Breast epithelium (tissue), 4 donors: ENCODE results near the gene CCDC15. TPM values are rescaled to one million over a fixed set of nuclear protein-coding genes. Genes with fewer than 3 reads are reported as not detected.

Experiments
- DNase-seq, 2 donors: peaks; one replicate each; pipeline ENCODE4 v3.0.0-alpha.2; 2019; ENCODE audit warnings: low spot score in 2 of 2
- H3K27ac ChIP-seq, 2 donors: fragments of 200-600 bp; sonication (generic) in 1 of 2; one replicate each; pipeline ENCODE4 v1.5.1; 2016 to 2019; ENCODE audit warnings: mild to moderate bottlenecking in 1 of 2
- H3K27me3 ChIP-seq, 2 donors: fragments of 200-600 bp; sonication (generic) in 1 of 2; one replicate each; pipeline versions ENCODE4 v1.5.1 to v1.6.0; 2017 to 2019; ENCODE audit warnings: control low read depth in 1 of 2, mild to moderate bottlenecking in 1 of 2
- H3K36me3 ChIP-seq: fragments of 200-600 bp; one replicate; pipeline ENCODE4 v1.5.1; 2019
- H3K4me1 ChIP-seq, 2 donors: fragments of 200-600 bp; sonication (generic); one replicate each; pipeline ENCODE4 v1.5.1; 2016 to 2019; ENCODE audit warnings: control low read depth in 1 of 2
- H3K4me3 ChIP-seq, 3 donors: fragments of 200-600 bp; sonication (generic); 1 replicate in 2 of 3; 2 replicates in 1 of 3; pipeline ENCODE4 v1.5.1; 2016 to 2019; ENCODE audit warnings: mild to moderate bottlenecking in 3 of 3, moderate library complexity in 2 of 3
- H3K9me3 ChIP-seq, 2 donors: fragments of 200-600 bp; sonication (generic) in 1 of 2; one replicate each; pipeline ENCODE4 v1.5.1; 2016 to 2019; ENCODE audit warnings: control low read depth in 1 of 2
- POLR2A ChIP-seq: fragments of 450-650 bp; IDR thresholded peaks from one replicate; pipeline ENCODE4 v1.6.1; 2016; ENCODE audit warnings: antibody characterized with exemption, mild to moderate bottlenecking, moderate library complexity
- POLR2AphosphoS5 ChIP-seq, 3 donors: sonication (generic); formaldehyde crosslinking; IDR thresholded peaks; one replicate each; pipeline ENCODE4 v1.6.1; 2017; ENCODE audit warnings: antibody characterized with exemption in 3 of 3
- intact Hi-C: fragments of 100-400 bp; cut with DNase I; formaldehyde crosslinking; loops from one replicate; pipeline ENCODE4 v1.15.1; 2023; ENCODE audit warnings: low total_unique reads
- total RNA-seq, 3 donors: library from RNA; depleted of rRNA; stranded (reverse); fragments of >200 nt; gene quantifications; one replicate each; pipeline ENCODE4 v1.1.0, GENCODE V29; 2016
- TF ChIP-seq, protein P1 (sequence below), 3 donors: fragments of 450-650 bp; IDR thresholded peaks; one replicate each; pipeline ENCODE4 v1.5.1; 2016 to 2017; ENCODE audit warnings: antibody characterized with exemption in 3 of 3, mild to moderate bottlenecking in 3 of 3, moderate library complexity in 3 of 3

Gene CCDC15
- total RNA-seq, 3 donors from 2014 or later: 2.1 to 4.4 (median 2.6) TPM

DNA sequence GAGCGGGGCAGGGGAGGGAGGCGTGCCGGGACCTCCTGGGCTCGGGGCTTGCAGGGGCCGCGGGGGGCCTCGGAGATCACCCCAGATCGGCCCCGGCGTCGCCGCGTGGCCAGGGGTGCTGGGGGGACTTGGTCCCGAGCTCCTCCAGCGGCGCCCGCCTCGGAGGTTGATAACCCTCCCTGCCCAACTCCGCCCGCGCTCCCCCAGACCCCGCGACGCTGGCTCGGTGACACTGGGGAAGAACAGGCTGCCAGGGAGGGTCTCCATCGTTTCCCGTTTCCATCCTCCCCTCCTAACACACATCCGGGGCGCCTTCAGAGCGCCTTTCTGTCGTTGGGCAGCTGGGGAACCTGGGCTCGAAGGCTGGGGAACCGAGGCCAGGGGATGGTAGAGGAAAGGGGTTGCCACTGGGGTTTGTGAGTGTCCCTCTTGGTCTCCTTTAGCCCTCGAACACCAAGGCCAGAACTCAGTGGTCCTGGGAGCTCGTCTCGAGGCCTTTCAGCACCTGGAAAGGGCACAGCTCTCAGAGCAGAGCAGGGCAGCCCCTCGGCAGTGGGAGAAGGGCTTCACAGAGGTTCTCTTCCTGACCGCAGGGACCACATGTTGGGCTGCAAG is 109.5 kb downstream of the CCDC15 start:
- intact Hi-C loops: no loop called here
- DNase-seq: no peak

DNA sequence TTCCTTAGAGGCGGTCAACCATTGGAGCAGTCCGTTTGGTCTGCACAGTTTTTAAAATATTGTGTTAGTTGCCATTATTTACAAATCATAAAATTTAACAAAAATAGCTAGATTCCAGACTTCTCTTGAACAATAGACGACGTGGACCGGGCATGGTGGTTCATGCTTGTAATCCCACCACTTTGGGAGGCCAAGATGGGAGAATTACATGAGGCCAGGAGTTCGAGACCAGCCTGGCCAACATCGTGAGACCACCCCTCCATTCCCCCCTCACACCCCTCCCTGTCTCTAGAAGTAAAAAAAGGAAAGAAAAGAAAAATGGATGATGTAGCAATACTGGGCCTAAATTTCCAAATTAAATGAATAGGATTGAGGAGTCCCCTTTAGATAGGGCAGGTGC is 110.1 kb downstream of the CCDC15 start:
- no peaks in the 10 kb centered on the region for H3K9me3 ChIP-seq
- no peak for DNase-seq
- intact Hi-C loops: no loop called here
- H3K36me3 ChIP-seq: no peaks in the 10 kb centered on the region
- H3K27ac ChIP-seq: no peak overlapping the region
- TF ChIP-seq POLR2A: no peak
- TF ChIP-seq, protein P1, sequence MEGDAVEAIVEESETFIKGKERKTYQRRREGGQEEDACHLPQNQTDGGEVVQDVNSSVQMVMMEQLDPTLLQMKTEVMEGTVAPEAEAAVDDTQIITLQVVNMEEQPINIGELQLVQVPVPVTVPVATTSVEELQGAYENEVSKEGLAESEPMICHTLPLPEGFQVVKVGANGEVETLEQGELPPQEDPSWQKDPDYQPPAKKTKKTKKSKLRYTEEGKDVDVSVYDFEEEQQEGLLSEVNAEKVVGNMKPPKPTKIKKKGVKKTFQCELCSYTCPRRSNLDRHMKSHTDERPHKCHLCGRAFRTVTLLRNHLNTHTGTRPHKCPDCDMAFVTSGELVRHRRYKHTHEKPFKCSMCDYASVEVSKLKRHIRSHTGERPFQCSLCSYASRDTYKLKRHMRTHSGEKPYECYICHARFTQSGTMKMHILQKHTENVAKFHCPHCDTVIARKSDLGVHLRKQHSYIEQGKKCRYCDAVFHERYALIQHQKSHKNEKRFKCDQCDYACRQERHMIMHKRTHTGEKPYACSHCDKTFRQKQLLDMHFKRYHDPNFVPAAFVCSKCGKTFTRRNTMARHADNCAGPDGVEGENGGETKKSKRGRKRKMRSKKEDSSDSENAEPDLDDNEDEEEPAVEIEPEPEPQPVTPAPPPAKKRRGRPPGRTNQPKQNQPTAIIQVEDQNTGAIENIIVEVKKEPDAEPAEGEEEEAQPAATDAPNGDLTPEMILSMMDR (IDR thresholded peaks at IDR 0.05): no peak
- TF ChIP-seq POLR2AphosphoS5 (IDR thresholded peaks at IDR 0.05): no peak
- H3K27me3 ChIP-seq: peaks cover 0 to 11% of the 10 kb centered on the region in 2 donors
- peak overlapping the region; percentile 60 to 77 (median 69) for H3K4me3 ChIP-seq
- no peaks in the 10 kb centered on the region for H3K4me1 ChIP-seq

More for the DNA sequence above, 109.5 kb downstream of the CCDC15 start:
- Histone ChIP-seq H3K9me3 (no peaks in the 10 kb centered on the region), H3K4me1 (no peaks in the 10 kb centered on the region), H3K27ac (peak overlapping the region; percentile 57 to 63), H3K27me3 (peaks cover 0 to 11% of the 10 kb centered on the region in 2 donors), H3K36me3 (no peaks in the 10 kb centered on the region), H3K4me3 (peak overlapping the region; percentile 60 to 77 (median 69))
- TF ChIP-seq, protein P1 (IDR thresholded peaks at IDR 0.05): no peak
- TF ChIP-seq POLR2A (no peak), POLR2AphosphoS5 (IDR thresholded peaks at IDR 0.05) (no peak)

DNA sequence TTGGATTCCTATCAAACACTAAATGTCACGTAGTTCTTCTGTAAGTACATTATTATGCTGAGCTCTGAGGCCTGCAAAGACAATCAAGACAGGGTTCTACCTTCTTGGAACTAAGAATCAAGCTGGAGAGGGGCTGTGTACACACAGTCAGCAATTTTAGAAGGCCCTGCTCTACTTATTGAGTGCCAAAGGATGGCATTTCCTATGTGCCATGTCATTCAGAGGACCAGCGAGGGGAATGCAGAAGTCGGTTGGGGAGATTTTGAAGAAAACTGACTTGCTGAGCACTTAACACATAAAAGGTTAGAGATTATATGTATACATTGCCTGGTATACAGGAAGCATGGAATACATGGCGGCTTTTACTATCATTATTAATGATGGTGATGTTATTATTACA is 114.4 kb downstream of the CCDC15 start:
- no peak overlapping the region for H3K27ac ChIP-seq
- H3K36me3 ChIP-seq: no peaks in the 10 kb centered on the region
- H3K9me3 ChIP-seq: no peaks in the 10 kb centered on the region
- TF ChIP-seq, protein P1 (IDR thresholded peaks at IDR 0.05): no peak
- TF ChIP-seq POLR2AphosphoS5 (IDR thresholded peaks at IDR 0.05): no peak
- no peak for TF ChIP-seq POLR2A
- DNase-seq: no peak
- no peak overlapping the region for H3K4me3 ChIP-seq
- H3K4me1 ChIP-seq: no peaks in the 10 kb centered on the region
- intact Hi-C loops: no loop called here
- H3K27me3 ChIP-seq: peaks cover 0 to 11% of the 10 kb centered on the region in 2 donors

DNA sequence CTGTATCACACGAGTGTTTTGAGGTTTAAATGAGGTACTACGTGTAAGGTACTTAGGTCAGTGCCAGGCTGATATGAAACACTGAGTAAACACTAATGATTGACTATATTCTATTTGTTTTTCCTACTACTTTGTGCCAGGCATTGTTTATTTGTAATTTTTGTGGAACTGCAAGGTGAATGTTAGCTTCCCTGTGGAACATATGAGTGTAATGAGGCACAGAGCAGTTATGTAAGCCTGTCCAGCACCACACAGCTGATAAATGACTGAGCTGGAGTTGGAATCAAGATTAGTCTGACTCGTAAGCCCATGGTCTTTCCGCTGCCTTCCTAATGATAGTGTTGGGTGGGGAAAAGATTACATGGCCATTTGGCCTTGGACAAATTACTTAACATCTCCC is 115.0 kb downstream of the CCDC15 start:
- DNase-seq: no peak
- no peaks in the 10 kb centered on the region for H3K9me3 ChIP-seq
- intact Hi-C loops: no loop called here
- no peaks in the 10 kb centered on the region for H3K4me1 ChIP-seq
- H3K4me3 ChIP-seq: no peak overlapping the region
- no peak overlapping the region for H3K27ac ChIP-seq
- no peaks in the 10 kb centered on the region for H3K36me3 ChIP-seq
- TF ChIP-seq, protein P1 (IDR thresholded peaks at IDR 0.05): no peak
- TF ChIP-seq POLR2A (no peak), POLR2AphosphoS5 (IDR thresholded peaks at IDR 0.05) (no peak)
- peaks cover 0 to 8% of the 10 kb centered on the region in 2 donors for H3K27me3 ChIP-seq

DNA sequence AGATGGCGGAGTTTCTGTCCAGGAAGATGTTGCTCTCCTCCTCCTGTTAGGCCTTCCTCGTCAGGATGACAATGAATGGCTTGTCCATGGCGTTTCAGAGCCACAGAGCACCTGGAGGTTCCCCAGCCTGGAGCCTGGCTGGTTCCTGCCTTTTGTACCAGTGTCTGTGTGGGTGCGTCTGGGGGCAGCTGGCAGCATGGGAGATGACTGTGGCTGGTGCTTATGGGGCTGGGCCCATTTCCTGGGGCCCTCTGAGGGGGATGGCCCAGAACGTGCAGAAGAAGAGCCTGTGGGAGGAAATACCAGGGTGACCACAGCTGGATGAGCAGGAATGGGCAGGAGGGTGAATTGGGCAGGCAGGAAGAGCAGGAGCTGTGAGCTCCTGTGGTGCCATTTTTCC is 115.8 kb downstream of the CCDC15 start:
- Histone ChIP-seq H3K27ac (peak overlapping the region in 1 of 2 donors; percentile 12), H3K4me1 (no peaks in the 10 kb centered on the region), H3K36me3 (no peaks in the 10 kb centered on the region), H3K4me3 (no peak overlapping the region), H3K9me3 (no peaks in the 10 kb centered on the region), H3K27me3 (peaks cover 0 to 5% of the 10 kb centered on the region in 2 donors)
- TF ChIP-seq, protein P1 (IDR thresholded peaks at IDR 0.05): no peak
- peak in 1 of 2 donors; percentile 17 for DNase-seq
- intact Hi-C loops: no loop called here
